Parathyroid adenoma (tissue), 2 donors: ENCODE measurements around the gene VEPH1.

ENCODE experiments used
- H2AFZ ChIP-seq: fragments of 300-600 bp; sonication (generic); one replicate; pipeline ENCODE4 v1.7.0; 2017; ENCODE audit warnings: antibody characterized with exemption, mild to moderate bottlenecking
- H3K27ac ChIP-seq: fragments of 300-600 bp; sonication (generic); one replicate; pipeline ENCODE4 v1.7.0; 2017
- H3K27me3 ChIP-seq: fragments of 300-600 bp; sonication (generic); one replicate; pipeline ENCODE4 v1.7.0; 2017; ENCODE audit warnings: low read length; ENCODE audit not compliant: control insufficient read depth, insufficient read depth
- H3K36me3 ChIP-seq: fragments of 300-600 bp; sonication (generic); one replicate; pipeline ENCODE4 v1.7.0; 2017; ENCODE audit warnings: low read length; ENCODE audit not compliant: control insufficient read depth, insufficient read depth
- H3K4me1 ChIP-seq: fragments of 300-600 bp; sonication (generic); one replicate; pipeline ENCODE4 v1.7.0; 2017; ENCODE audit warnings: control low read depth
- H3K4me2 ChIP-seq: fragments of 300-600 bp; sonication (generic); one replicate; pipeline ENCODE4 v1.7.0; 2017; ENCODE audit warnings: low read length
- H3K4me3 ChIP-seq: fragments of 300-600 bp; sonication (generic); one replicate; pipeline ENCODE4 v1.7.0; 2017; ENCODE audit warnings: low read depth, low read length
- H3K79me2 ChIP-seq: fragments of 300-600 bp; sonication (generic); one replicate; pipeline ENCODE4 v1.7.0; 2017; ENCODE audit warnings: control low read depth
- H3K9ac ChIP-seq: fragments of 300-600 bp; sonication (generic); one replicate; pipeline ENCODE4 v1.7.0; 2017; ENCODE audit warnings: mild to moderate bottlenecking
- H3K9me3 ChIP-seq: fragments of 300-600 bp; sonication (generic); one replicate; pipeline ENCODE4 v1.7.0; 2017; ENCODE audit warnings: low read length; ENCODE audit not compliant: control insufficient read depth
- TF ChIP-seq, protein P1 (sequence below): fragments of 300-600 bp; sonication (generic); IDR thresholded peaks from one replicate; pipeline ENCODE4 v1.7.0; 2017; ENCODE audit warnings: antibody characterized with exemption, mild to moderate bottlenecking
- donor health status: primary hyperparathyroidism.

The VEPH1 gene

DNA sequence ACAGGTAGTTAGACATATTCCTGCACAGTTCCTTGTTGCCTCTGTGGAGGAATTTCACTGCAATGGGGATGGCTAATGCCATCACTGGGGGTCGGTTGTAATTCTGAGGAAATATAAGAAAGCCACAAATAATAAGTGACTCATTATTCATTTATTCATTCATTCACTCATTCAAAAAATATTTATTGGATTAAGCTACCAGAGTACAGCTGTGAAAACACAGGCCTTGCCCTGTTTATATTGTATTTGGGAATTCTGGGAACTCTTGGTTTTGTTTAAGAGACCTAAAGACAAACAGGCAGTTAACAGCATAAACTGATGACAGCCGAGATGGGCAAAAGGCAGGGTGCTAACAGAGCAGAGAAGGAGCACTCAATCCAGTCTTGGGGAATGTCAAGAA, 43.0 kb downstream of the VEPH1 start:
- Histone ChIP-seq H2AFZ (no peak overlapping the region), H3K9ac (no peak overlapping the region), H3K4me3 (no peak overlapping the region), H3K9me3 (no peaks in the 10 kb centered on the region), H3K79me2 (no peaks in the 10 kb centered on the region), H3K4me1 (no peaks in the 10 kb centered on the region), H3K27me3 (no peaks in the 10 kb centered on the region), H3K36me3 (no peaks in the 10 kb centered on the region), H3K27ac (no peak overlapping the region), H3K4me2 (no peak overlapping the region)
- TF ChIP-seq, protein P1, sequence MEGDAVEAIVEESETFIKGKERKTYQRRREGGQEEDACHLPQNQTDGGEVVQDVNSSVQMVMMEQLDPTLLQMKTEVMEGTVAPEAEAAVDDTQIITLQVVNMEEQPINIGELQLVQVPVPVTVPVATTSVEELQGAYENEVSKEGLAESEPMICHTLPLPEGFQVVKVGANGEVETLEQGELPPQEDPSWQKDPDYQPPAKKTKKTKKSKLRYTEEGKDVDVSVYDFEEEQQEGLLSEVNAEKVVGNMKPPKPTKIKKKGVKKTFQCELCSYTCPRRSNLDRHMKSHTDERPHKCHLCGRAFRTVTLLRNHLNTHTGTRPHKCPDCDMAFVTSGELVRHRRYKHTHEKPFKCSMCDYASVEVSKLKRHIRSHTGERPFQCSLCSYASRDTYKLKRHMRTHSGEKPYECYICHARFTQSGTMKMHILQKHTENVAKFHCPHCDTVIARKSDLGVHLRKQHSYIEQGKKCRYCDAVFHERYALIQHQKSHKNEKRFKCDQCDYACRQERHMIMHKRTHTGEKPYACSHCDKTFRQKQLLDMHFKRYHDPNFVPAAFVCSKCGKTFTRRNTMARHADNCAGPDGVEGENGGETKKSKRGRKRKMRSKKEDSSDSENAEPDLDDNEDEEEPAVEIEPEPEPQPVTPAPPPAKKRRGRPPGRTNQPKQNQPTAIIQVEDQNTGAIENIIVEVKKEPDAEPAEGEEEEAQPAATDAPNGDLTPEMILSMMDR = no peak

DNA sequence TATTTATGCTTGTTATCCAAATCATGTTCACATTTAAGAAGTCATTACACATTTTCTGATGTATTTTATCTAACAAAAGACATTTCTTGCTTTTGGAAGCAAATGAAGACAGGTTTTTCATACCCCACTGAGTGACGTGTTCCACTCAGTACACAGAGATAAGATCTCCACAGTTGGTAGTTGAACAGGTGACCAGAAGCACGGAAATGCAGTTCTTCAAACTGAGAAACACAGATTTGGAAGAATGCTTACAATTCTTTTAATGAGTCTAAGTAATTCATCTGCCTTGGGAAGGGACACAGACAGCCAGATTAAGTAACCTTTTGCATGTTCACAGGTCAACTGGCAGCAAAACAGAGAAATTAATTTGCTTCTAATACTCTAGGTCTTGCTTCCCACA, 43.5 kb downstream of the VEPH1 start:
- Histone ChIP-seq H3K9ac (no peak overlapping the region), H3K27me3 (no peaks in the 10 kb centered on the region), H3K79me2 (no peaks in the 10 kb centered on the region), H3K4me1 (no peaks in the 10 kb centered on the region), H3K4me3 (no peak overlapping the region), H3K4me2 (no peak overlapping the region), H3K36me3 (no peaks in the 10 kb centered on the region), H3K9me3 (no peaks in the 10 kb centered on the region), H3K27ac (no peak overlapping the region), H2AFZ (no peak overlapping the region)
- TF ChIP-seq, protein P1 = no peak

DNA sequence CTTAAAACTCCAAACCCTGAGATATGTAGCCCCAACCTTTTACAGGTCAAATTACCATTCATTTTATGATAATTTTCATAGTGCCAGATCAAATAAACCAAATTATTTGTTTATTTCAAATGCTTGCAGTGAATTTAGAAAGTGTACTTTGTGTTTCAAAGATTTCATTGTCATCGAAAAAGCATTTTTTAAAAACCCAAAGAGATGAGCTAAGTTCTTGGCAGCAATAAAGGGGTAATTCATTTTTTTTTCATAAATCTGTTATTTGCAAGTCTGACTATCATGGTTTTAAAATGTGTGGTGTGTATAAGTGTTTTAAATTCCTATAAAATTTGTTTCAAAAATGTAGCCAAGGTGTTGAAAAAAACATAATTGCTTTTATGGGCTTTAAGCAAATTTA, 49.4 kb downstream of the VEPH1 start:
- Histone ChIP-seq H2AFZ (no peak overlapping the region), H3K4me2 (no peak overlapping the region), H3K79me2 (no peaks in the 10 kb centered on the region), H3K9ac (no peak overlapping the region), H3K4me3 (no peak overlapping the region), H3K9me3 (no peaks in the 10 kb centered on the region), H3K4me1 (no peaks in the 10 kb centered on the region), H3K27me3 (no peaks in the 10 kb centered on the region), H3K36me3 (no peaks in the 10 kb centered on the region), H3K27ac (no peak overlapping the region)
- TF ChIP-seq, protein P1 = no peak

DNA sequence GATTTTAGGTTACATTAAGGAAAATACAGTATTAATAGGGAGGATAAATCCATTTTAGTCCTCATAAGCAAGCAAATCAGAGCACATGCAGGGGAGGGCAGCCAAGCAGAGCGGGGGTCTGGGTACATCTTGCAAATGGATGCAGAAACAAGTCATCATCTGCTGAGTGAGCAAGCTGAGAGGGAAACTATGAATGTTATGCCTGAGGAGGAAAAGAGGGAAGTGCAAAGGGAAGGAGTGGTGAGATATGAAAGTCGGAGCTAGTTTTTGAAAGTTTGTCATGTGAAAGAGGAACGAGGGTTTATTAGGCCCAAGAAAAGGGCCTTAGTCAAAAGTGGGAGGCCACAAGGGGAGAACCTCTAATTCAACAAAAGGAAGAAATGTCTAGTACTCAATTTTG, 51.1 kb downstream of the VEPH1 start:
- H3K4me3 ChIP-seq = no peak overlapping the region
- H3K27ac ChIP-seq = no peak overlapping the region
- H3K27me3 ChIP-seq = no peaks in the 10 kb centered on the region
- no peaks in the 10 kb centered on the region for H3K36me3 ChIP-seq
- H3K4me1 ChIP-seq = no peaks in the 10 kb centered on the region
- H2AFZ ChIP-seq = no peak overlapping the region
- H3K9me3 ChIP-seq = no peaks in the 10 kb centered on the region
- H3K9ac ChIP-seq = no peak overlapping the region
- no peaks in the 10 kb centered on the region for H3K79me2 ChIP-seq
- H3K4me2 ChIP-seq = no peak overlapping the region
- TF ChIP-seq, protein P1 = no peak

DNA sequence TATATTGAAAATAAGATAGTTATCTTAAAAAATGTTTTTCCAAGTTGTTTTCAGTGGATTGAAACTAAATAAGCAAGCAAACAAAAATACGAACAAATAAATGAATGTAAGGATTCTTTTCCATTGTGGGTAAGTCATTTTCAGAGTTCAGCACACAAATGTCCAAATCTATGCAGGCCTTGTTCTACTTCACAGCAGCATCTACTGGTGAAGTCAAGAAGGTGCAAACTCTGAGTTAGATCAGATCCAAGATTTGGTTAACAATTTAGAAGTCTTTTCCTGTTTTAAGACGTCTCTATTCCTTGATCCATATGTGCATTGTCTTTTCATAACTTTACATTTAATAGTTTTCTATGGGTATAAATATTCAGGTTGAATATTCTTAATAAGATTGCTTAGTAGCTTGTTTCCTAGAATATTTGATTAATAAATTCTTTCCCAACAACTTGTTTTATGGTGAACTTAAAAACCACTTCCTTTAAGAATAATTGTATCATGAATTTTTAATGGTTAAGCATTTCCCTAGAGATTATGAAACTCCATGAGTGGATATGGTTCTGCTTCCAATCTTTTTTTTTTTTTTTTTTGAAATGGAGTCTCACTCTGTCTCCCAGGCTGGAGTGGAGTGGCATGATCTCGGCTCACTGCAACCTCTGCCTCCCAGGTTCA, 56.1 kb downstream of the VEPH1 start:
- TF ChIP-seq, protein P1 = peak; percentile 47
- Histone ChIP-seq H3K79me2 (no peaks in the 10 kb centered on the region), H3K9ac (no peak overlapping the region), H3K36me3 (no peaks in the 10 kb centered on the region), H3K27ac (no peak overlapping the region), H3K4me1 (no peaks in the 10 kb centered on the region), H3K9me3 (no peaks in the 10 kb centered on the region), H2AFZ (no peak overlapping the region), H3K4me3 (no peak overlapping the region), H3K27me3 (no peaks in the 10 kb centered on the region), H3K4me2 (no peak overlapping the region)
